ENCODE data around the gene PHRF1. TPM values are rescaled to one million over a fixed set of nuclear protein-coding genes. Genes with fewer than 3 reads are reported as not detected.
"Not testable (repeated sequence)": the region's sequence is repeated elsewhere in the genome, so short reads cannot be mapped to it uniquely, and the experiment has no call there.

The PHRF1 gene
- total RNA-seq, 1 donor from 2014 or later = 52.3 TPM

GRCh38 chr11:567629-568292, 8.5 kb upstream of the PHRF1 start:
- Mint-ChIP-seq H3K4me3 (peak overlapping the region; percentile 88), H3K9me3 (no peaks in the 10 kb centered on the region), H3K36me3 (ENCODE audit: low read depth) (no peaks in the 10 kb centered on the region), H3K27me3 (ENCODE audit: low read depth) (peaks cover 7% of the 10 kb centered on the region), H3K4me1 (peaks cover 4% of the 10 kb centered on the region), H3K27ac (ENCODE audit: unreplicated experiment) (no peak overlapping the region)
- TF ChIP-seq CTCF (conservative IDR thresholded peaks at IDR 0.05) = no peak
- DNase-seq (ENCODE audit: low read depth, low spot score) = no peak

GRCh38 chr11:568306-569157, 7.7 kb upstream of the PHRF1 start:
- Mint-ChIP-seq H3K36me3 (ENCODE audit: low read depth) (no peaks in the 10 kb centered on the region), H3K4me3 (peak overlapping the region; percentile 81), H3K4me1 (peaks cover 4% of the 10 kb centered on the region), H3K27ac (ENCODE audit: unreplicated experiment) (no peak overlapping the region), H3K9me3 (no peaks in the 10 kb centered on the region), H3K27me3 (ENCODE audit: low read depth) (peaks cover 11% of the 10 kb centered on the region)
- no peak for TF ChIP-seq CTCF (conservative IDR thresholded peaks at IDR 0.05)
- peak; percentile 92 for DNase-seq (ENCODE audit: low read depth, low spot score)

GRCh38 chr11:569158-569885, 6.9 kb upstream of the PHRF1 start:
- DNase-seq (ENCODE audit: low read depth, low spot score) = no peak

GRCh38 chr11:571802-572185, 4.5 kb upstream of the PHRF1 start:
- no peak overlapping the region for H3K4me3 Mint-ChIP-seq
- H3K4me1 Mint-ChIP-seq = peaks cover 9% of the 10 kb centered on the region
- no peak for DNase-seq (ENCODE audit: low read depth, low spot score)
- no peak for TF ChIP-seq CTCF (conservative IDR thresholded peaks at IDR 0.05)
- peaks cover 33% of the 10 kb centered on the region for H3K27me3 Mint-ChIP-seq (ENCODE audit: low read depth)
- no peak overlapping the region for H3K27ac Mint-ChIP-seq (ENCODE audit: unreplicated experiment)
- no peaks in the 10 kb centered on the region for H3K36me3 Mint-ChIP-seq (ENCODE audit: low read depth)
- no peaks in the 10 kb centered on the region for H3K9me3 Mint-ChIP-seq

More at GRCh38 chr11:569158-569885, 6.9 kb upstream of the PHRF1 start:
- H3K36me3 Mint-ChIP-seq (ENCODE audit: low read depth) = no peaks in the 10 kb centered on the region
- TF ChIP-seq CTCF (conservative IDR thresholded peaks at IDR 0.05) = no peak
- peaks cover 19% of the 10 kb centered on the region for H3K27me3 Mint-ChIP-seq (ENCODE audit: low read depth)
- no peaks in the 10 kb centered on the region for H3K9me3 Mint-ChIP-seq
- peaks cover 4% of the 10 kb centered on the region for H3K4me1 Mint-ChIP-seq
- peak overlapping the region; percentile 81 for H3K4me3 Mint-ChIP-seq
- H3K27ac Mint-ChIP-seq (ENCODE audit: unreplicated experiment) = no peak overlapping the region

- Mint-ChIP-seq H3K36me3 (ENCODE audit: low read depth) (no peaks in the 10 kb centered on the region), H3K4me3 (peak overlapping the region; percentile 92), H3K27me3 (ENCODE audit: low read depth) (peaks cover 36% of the 10 kb centered on the region), H3K4me1 (peaks cover 19% of the 10 kb centered on the region), H3K9me3 (no peaks in the 10 kb centered on the region), H3K27ac (ENCODE audit: unreplicated experiment) (no peak overlapping the region)
- no peak for TF ChIP-seq CTCF (conservative IDR thresholded peaks at IDR 0.05)
- no peak for DNase-seq (ENCODE audit: low read depth, low spot score)
Measured at GRCh38 chr11:573146-573759, 3.0 kb upstream of the PHRF1 start.

GRCh38 chr11:574031-574570, 2.2 kb upstream of the PHRF1 start:
- not testable (repeated sequence) for H3K27ac Mint-ChIP-seq (ENCODE audit: unreplicated experiment); H3K36me3 Mint-ChIP-seq (ENCODE audit: low read depth); H3K9me3 Mint-ChIP-seq; DNase-seq (ENCODE audit: low read depth, low spot score)
- Mint-ChIP-seq H3K4me1 (peaks cover 19% of the 10 kb centered on the region), H3K4me3 (peak overlapping the region; percentile 92), H3K27me3 (ENCODE audit: low read depth) (peaks cover 36% of the 10 kb centered on the region)
